HAP-1 (cell line): ENCODE data around the gene KCNQ2.

Source experiments
- DNase-seq, 2 experiments: peaks; one replicate each; pipeline ENCODE4 v3.0.0-alpha.2; 2016 to 2020; ENCODE audit warnings: low spot score in 2 of 2
- H3K27me3 ChIP-seq: fragments of 250-450 bp; sonication (Bioruptor Pico); 2 replicates; pipeline ENCODE4 v1.5.1; 2020; ENCODE audit warnings: low read depth, mild to moderate bottlenecking, moderate library complexity
- H3K36me3 ChIP-seq: fragments of 250-450 bp; sonication (Bioruptor Pico); replicated peaks from 2 replicates; pipeline ENCODE4 v1.5.1; 2020; ENCODE audit warnings: mild to moderate bottlenecking
- H3K4me1 ChIP-seq: fragments of 250-450 bp; sonication (Bioruptor Pico); 2 replicates; pipeline ENCODE4 v1.5.1; 2020; ENCODE audit warnings: mild to moderate bottlenecking
- H3K4me3 ChIP-seq: fragments of 250-450 bp; sonication (Bioruptor Pico); 2 replicates; pipeline ENCODE4 v1.5.1; 2020; ENCODE audit warnings: mild to moderate bottlenecking, moderate library complexity
- H3K9me3 ChIP-seq: fragments of 250-450 bp; sonication (Bioruptor Pico); 2 replicates; pipeline ENCODE4 v1.5.1; 2020; ENCODE audit warnings: mild to moderate bottlenecking, moderate library complexity
- in situ Hi-C: fragments of 300-500 bp; cut with MboI; formaldehyde crosslinking; loops from 3 replicates; pipeline ENCODE4 v1.14.3; 2020; ENCODE audit warnings: low sequenced_read_pairs, inconsistent platforms, mixed read lengths

The KCNQ2 gene

GRCh38 chr20:63478346-63479302 is 6.2 kb upstream of the KCNQ2 start:
- Histone ChIP-seq H3K27me3 (peaks cover 34% of the 10 kb centered on the region), H3K4me1 (peaks cover 7% of the 10 kb centered on the region; the same call in 1 of the 2 replicates), H3K9me3 (no peaks in the 10 kb centered on the region), H3K4me3 (no peak overlapping the region), H3K36me3 (no peaks in the 10 kb centered on the region)
- DNase-seq = no peak
- in situ Hi-C loops = no loop called here

- Histone ChIP-seq H3K4me1 (peaks cover under 1% of the 10 kb centered on the region; the same call in 1 of the 2 replicates), H3K27me3 (peaks cover 40% of the 10 kb centered on the region), H3K9me3 (no peaks in the 10 kb centered on the region), H3K36me3 (no peaks in the 10 kb centered on the region), H3K4me3 (no peak overlapping the region)
- DNase-seq = no peak
- in situ Hi-C loops = no loop called here
Measured at GRCh38 chr20:63477944-63478343, 5.5 kb upstream of the KCNQ2 start.

- in situ Hi-C loops = no loop called here
Measured at GRCh38 chr20:63477061-63477616, 4.7 kb upstream of the KCNQ2 start.

GRCh38 chr20:63475209-63475608 is 2.8 kb upstream of the KCNQ2 start:
- in situ Hi-C loops = no loop called here
- H3K36me3 ChIP-seq = no peaks in the 10 kb centered on the region
- no peak overlapping the region for H3K4me3 ChIP-seq
- peaks cover 40% of the 10 kb centered on the region for H3K27me3 ChIP-seq
- no peaks in the 10 kb centered on the region for H3K9me3 ChIP-seq
- DNase-seq = peak in 1 of 2 experiments; percentile 66
- no peaks in the 10 kb centered on the region; the same call in 1 of the 2 replicates for H3K4me1 ChIP-seq

More at GRCh38 chr20:63477061-63477616, 4.7 kb upstream of the KCNQ2 start:
- no peak for DNase-seq
- no peaks in the 10 kb centered on the region for H3K4me1 ChIP-seq
- no peak overlapping the region for H3K4me3 ChIP-seq
- peaks cover 40% of the 10 kb centered on the region for H3K27me3 ChIP-seq
- H3K36me3 ChIP-seq = no peaks in the 10 kb centered on the region
- H3K9me3 ChIP-seq = no peaks in the 10 kb centered on the region

GRCh38 chr20:63473555-63474449 is 1.3 kb upstream of the KCNQ2 start:
- Histone ChIP-seq H3K4me3 (no peak overlapping the region), H3K27me3 (peaks cover 39% of the 10 kb centered on the region), H3K36me3 (no peaks in the 10 kb centered on the region), H3K9me3 (no peaks in the 10 kb centered on the region), H3K4me1 (no peaks in the 10 kb centered on the region; the same call in 1 of the 2 replicates)
- in situ Hi-C loops = no loop called here
- no peak for DNase-seq

GRCh38 chr20:63472862-63473390 is 471 bp upstream of the KCNQ2 start:
- no peak overlapping the region for H3K4me3 ChIP-seq
- H3K4me1 ChIP-seq = no peaks in the 10 kb centered on the region; the same call in 1 of the 2 replicates
- in situ Hi-C loops = no loop called here
- DNase-seq = no peak
- no peaks in the 10 kb centered on the region for H3K9me3 ChIP-seq
- H3K27me3 ChIP-seq = peaks cover 35% of the 10 kb centered on the region
- H3K36me3 ChIP-seq = no peaks in the 10 kb centered on the region

- in situ Hi-C loops = no loop called here
- H3K4me3 ChIP-seq = peak overlapping the region; percentile 57
- no peaks in the 10 kb centered on the region; the same call in 1 of the 2 replicates for H3K4me1 ChIP-seq
- no peaks in the 10 kb centered on the region for H3K36me3 ChIP-seq
- peaks cover 29% of the 10 kb centered on the region for H3K27me3 ChIP-seq
- H3K9me3 ChIP-seq = no peaks in the 10 kb centered on the region
- DNase-seq = peak in 1 of 2 experiments; percentile 43
Measured at GRCh38 chr20:63471717-63471980, 806 bp downstream of the KCNQ2 start.

- Histone ChIP-seq H3K9me3 (no peaks in the 10 kb centered on the region), H3K4me1 (no peaks in the 10 kb centered on the region; the same call in 1 of the 2 replicates), H3K36me3 (no peaks in the 10 kb centered on the region), H3K4me3 (peak overlapping the region; percentile 57), H3K27me3 (peaks cover 29% of the 10 kb centered on the region)
- peak in 1 of 2 experiments; percentile 56 for DNase-seq
- in situ Hi-C loops = no loop called here
Measured at GRCh38 chr20:63471002-63471716, 1.3 kb downstream of the KCNQ2 start.

GRCh38 chr20:63470410-63470809 is 2.0 kb downstream of the KCNQ2 start:
- peaks cover 22% of the 10 kb centered on the region for H3K27me3 ChIP-seq
- no peaks in the 10 kb centered on the region for H3K9me3 ChIP-seq
- peak overlapping the region; percentile 57 for H3K4me3 ChIP-seq
- H3K36me3 ChIP-seq = no peaks in the 10 kb centered on the region
- no peaks in the 10 kb centered on the region; the same call in 1 of the 2 replicates for H3K4me1 ChIP-seq
- no peak for DNase-seq
- in situ Hi-C loops = no loop called here

- DNase-seq = no peak
- H3K4me3 ChIP-seq = no peak overlapping the region
- in situ Hi-C loops = no loop called here
- no peaks in the 10 kb centered on the region for H3K9me3 ChIP-seq
- no peaks in the 10 kb centered on the region for H3K36me3 ChIP-seq
- H3K27me3 ChIP-seq = peaks cover 15% of the 10 kb centered on the region
- no peaks in the 10 kb centered on the region; the same call in 1 of the 2 replicates for H3K4me1 ChIP-seq
Measured at GRCh38 chr20:63469713-63470101, 2.7 kb downstream of the KCNQ2 start.

- in situ Hi-C loops = no loop called here
- Histone ChIP-seq H3K4me3 (no peak overlapping the region), H3K27me3 (peaks cover 10% of the 10 kb centered on the region; the same call in 1 of the 2 replicates), H3K9me3 (no peaks in the 10 kb centered on the region), H3K36me3 (no peaks in the 10 kb centered on the region), H3K4me1 (no peaks in the 10 kb centered on the region; the same call in 1 of the 2 replicates)
- DNase-seq = no peak
Measured at GRCh38 chr20:63469019-63469712, 3.3 kb downstream of the KCNQ2 start.

- no peak for DNase-seq
- Histone ChIP-seq H3K27me3 (peaks cover 4% of the 10 kb centered on the region; the same call in 1 of the 2 replicates), H3K4me1 (no peaks in the 10 kb centered on the region; the same call in 1 of the 2 replicates), H3K36me3 (no peaks in the 10 kb centered on the region), H3K4me3 (no peak overlapping the region), H3K9me3 (no peaks in the 10 kb centered on the region)
- in situ Hi-C loops = no loop called here
Measured at GRCh38 chr20:63468421-63468820, 4.0 kb downstream of the KCNQ2 start.
